ENCODE data around the gene NUAK1.

Gene NUAK1

DNA sequence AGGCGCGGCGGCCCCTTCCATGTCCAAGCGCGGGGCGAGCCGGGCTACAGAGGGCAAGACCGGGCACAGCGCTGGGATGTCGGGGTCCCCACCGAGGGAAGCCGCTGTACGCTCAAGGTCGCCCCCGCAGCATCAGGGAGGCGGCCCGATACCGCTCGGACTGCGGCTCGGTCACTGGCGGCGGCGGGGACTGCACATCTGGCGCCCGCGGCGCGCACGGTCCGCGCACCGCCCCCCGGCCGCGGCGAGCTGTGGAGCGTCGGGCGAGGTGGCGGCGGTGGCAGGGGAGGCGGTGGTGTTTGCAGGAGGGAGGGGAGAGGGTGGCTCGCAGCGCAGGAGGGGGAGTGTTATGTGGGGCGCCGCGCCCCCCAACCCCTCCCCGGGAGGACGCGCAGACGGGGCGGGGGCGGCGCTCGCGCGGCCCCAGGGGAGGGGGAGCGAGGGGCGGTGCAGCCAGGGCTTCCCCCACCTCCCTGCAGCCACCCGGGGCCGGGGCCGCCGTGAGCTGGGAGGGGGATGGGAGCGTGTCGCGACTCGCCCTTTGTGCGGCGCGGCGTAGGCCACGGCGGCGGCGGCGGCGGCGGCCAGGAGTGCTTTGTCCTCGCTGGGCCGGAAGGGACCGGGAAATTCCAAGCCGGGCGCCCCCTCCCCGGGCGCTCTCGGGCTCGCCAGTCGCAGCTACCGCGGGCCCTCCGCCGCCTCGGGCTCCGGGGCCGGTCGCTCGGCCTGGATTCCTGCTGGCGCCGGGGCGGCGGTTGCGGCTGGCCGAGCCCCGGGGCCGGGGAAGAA, at the start of gene NUAK1:
Gene NUAK1, minus strand, starts transcription at position 322 of the 789 bp plus-strand sequence. Its CDS starts 301 bp downstream, at position 21.
- peak in 1 of 2 donors; percentile 6 for DNase-seq (ENCODE audit: low read depth in 2 of 2)

GRCh38 chr12:106188256-106188655, 49.5 kb upstream of the NUAK1 start:
- DNase-seq (ENCODE audit: low read depth in 2 of 2) = no peak

DNA sequence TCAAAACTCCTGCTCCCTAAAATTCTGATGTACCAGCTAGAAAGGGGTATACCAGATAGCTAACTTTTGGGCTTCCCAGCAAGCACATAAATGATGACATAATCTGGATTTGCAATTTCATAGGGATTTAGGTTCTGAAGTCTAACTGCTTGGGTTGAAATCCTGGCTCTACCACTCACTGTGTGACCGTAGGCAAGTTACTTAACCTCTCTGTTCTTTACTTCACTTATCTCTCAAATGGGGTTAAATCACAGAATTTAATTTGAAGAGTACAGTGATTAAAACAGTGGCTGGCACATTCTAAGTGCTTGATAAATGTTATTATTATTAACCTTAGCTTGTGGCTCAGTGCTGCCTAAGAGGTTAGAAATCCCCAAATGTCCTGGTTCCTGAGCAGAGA, 49.1 kb upstream of the NUAK1 start:
- no peak for DNase-seq (ENCODE audit: low read depth in 2 of 2)

DNA sequence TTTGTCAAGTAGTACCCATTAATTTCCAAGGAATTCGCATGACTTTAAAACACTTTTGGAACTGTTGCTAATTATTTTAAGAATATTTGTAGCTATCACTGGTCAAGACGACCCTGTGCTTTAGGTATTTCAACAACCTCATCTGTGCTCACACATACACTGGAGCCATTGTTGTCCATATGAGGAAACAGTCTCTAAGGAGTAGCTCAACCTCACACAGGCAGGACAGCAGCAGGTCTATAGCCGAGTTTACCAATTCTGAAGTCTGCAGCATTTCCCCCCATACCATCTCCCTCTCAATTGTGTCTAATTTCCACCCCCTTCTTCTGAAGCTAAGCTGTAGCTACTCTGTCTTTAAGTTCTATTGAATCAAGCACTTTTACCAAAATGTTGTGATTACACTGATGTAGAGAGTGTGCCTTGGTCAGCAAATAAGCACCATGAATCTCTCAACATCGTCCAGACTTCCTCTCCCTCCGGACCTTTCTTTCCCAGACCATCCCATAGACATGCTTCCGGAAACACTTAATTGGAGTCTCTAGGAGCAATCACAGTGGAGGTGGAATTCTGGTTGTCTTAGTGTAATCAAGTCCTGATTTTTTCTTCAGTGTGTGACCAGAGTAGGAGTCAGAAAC, 48.5 kb upstream of the NUAK1 start:
- no peak for DNase-seq (ENCODE audit: low read depth in 2 of 2)

- DNase-seq (ENCODE audit: low read depth in 2 of 2) = no peak
Measured at GRCh38 chr12:106183735-106184134, 45.0 kb upstream of the NUAK1 start.

GRCh38 chr12:106181401-106182114, 42.8 kb upstream of the NUAK1 start:
- no peak for DNase-seq (ENCODE audit: low read depth in 2 of 2)

GRCh38 chr12:106179086-106179485, 40.3 kb upstream of the NUAK1 start:
- no peak for DNase-seq (ENCODE audit: low read depth in 2 of 2)

- no peak for DNase-seq (ENCODE audit: low read depth in 2 of 2)
Measured at GRCh38 chr12:106178562-106178961, 39.8 kb upstream of the NUAK1 start.

DNA sequence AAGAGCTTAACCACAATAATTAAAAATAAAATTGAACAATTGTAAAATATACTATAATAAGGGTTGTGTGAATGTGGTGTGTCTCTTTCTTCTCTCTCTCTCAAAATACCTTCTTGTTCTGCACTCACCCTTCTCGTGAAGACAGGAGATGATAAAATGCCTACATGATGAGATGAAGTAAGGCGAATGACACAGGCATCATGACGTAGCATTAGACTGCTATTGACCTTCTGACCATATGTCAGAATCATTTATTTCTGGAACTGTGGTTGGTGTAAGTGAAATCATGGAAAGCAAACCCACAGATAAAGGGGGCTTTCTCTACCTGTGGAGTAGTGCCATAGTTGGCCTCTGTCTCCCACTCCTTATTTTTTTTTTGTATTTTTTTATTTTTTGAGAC, 37.8 kb upstream of the NUAK1 start:
- DNase-seq (ENCODE audit: low read depth in 2 of 2) = no peak

- DNase-seq (ENCODE audit: low read depth in 2 of 2) = no peak
Measured at GRCh38 chr12:106174876-106175275, 36.1 kb upstream of the NUAK1 start.

- DNase-seq (ENCODE audit: low read depth in 2 of 2) = no peak
Measured at GRCh38 chr12:106173442-106173841, 34.7 kb upstream of the NUAK1 start.

DNA sequence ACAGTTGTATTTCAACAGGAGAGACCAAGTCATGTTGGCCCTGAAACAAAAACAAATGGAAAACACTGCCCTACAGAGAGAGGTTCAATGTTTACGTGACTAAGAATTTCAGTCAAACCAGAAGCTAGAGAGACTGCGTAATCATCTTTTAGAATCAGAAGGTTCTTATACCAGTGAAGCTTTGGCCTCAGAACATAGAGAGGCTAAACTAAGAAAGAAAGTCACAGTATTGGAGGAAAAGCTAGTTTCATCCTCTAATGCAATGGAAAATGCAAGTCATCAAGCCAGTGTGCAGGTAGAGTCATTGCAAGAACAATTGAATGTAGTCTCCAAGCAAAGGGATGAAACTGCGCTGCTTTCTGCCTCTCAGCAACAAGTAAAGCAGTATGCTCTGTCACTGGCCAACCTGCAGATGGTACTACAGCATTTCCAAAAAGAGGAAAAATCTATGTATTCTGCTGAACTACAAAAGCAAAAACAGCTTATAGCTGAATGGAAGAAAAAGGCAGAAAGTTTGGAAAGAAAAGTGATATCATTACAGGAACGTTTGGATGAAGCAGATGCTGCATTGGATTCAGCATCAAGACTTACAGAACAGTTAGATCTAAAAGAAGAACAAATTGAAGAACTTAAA, 32.5 kb upstream of the NUAK1 start:
- no peak for DNase-seq (ENCODE audit: low read depth in 2 of 2)

- no peak for DNase-seq (ENCODE audit: low read depth in 2 of 2)
Measured at GRCh38 chr12:106170285-106170684, 31.5 kb upstream of the NUAK1 start.

DNA sequence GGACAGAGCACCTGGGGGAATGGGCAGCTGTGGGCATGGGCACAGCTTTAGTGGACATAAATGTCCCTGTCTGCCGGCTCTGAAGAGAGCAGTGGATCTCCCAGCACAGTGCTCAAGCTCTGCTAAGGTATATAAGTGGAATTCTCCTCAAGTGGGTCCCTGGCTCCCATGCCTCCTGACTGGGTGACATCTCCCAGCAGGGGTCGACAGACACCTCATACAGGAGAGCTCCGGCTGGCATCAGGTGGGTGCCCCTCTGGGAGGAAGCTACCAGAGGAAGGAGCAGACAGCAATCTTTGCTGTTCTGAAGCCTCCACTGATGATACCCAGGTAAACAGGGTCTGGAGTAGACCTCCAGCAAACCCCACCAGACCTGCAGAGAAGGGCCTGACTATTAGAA, 25.0 kb upstream of the NUAK1 start:
- DNase-seq (ENCODE audit: low read depth in 2 of 2) = no peak

DNA sequence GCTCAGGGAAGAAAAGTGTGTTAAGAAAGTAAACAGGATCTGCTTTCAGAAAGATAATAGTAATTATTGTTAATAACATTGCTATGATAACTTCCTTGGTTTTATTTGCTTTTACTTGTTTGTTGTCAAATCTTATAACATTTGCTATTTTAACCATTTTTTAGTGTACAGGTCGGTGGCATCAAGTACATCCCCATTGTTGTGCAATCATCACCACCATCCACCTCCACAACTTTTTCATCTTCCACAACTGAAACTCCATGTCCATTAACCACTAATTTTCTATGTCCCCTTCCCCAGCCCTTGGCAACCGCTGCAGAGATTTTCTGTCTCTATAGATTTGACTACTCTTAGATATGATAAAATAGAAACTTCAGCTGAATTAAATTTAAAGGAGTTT, 22.7 kb upstream of the NUAK1 start:
- no peak for DNase-seq (ENCODE audit: low read depth in 2 of 2)

DNA sequence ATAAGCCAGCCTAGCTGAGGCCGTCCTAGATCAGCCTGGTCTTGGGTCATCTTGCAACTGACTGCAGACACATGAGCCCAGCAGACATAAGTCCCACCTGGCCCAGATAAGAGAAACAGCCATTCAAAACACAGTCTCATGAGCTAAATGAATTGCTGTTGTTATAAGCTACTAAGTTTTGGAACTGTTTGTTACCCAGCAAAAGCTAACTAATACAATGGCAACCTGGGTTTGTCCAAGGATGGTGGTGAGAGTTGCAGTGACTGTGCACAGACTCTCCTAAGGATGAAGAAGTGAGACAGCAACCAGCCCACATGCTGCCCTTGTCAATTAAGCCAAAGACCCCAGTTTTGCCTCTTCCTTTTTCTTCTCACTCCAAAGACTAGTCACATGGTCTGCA, 22.2 kb upstream of the NUAK1 start:
- no peak for DNase-seq (ENCODE audit: low read depth in 2 of 2)

DNA sequence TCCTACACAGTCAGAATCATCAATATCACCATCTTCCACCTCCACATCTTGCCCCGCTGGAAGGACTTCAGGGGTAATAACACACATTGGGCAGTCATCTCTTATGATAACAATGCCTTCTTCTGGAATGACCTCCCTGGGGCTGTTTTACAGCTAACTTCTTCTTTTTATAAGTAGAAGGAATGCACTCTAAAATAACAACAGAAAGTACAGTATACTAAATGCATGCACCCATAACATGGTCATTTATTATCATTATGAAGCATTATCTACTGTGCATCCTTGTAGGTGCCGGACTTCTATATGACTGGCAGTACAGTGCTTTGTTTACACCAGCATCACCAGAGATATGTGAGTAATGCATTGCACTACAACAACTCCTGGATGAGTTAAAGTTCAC, 19.0 kb upstream of the NUAK1 start:
- DNase-seq (ENCODE audit: low read depth in 2 of 2) = no peak

GRCh38 chr12:106154751-106155273, 16.1 kb upstream of the NUAK1 start:
- DNase-seq (ENCODE audit: low read depth in 2 of 2) = no peak

- no peak for DNase-seq (ENCODE audit: low read depth in 2 of 2)
Measured at GRCh38 chr12:106152334-106152733, 13.6 kb upstream of the NUAK1 start.

DNA sequence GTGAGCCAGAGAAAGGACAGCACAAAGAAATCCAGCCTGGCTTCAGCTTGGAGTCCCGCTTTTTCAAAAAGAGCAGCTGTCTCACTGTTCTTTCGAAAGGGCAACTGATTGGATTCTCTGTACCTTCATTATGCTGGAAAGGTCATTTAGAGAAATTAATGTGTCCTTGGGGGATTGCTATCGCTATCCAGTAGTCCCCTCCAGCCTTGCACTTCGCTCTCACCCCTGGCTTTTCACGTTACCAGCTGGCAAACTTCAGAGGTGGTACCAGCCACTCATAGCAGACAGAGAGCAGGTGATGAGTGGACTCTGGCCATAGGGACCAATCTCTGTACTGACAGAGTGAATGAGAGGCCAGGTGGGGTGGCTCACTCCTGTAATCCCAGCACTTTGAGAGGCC, 11.8 kb upstream of the NUAK1 start:
- DNase-seq (ENCODE audit: low read depth in 2 of 2) = no peak

GRCh38 chr12:106149096-106149784, 10.5 kb upstream of the NUAK1 start:
- no peak for DNase-seq (ENCODE audit: low read depth in 2 of 2)

- no peak for DNase-seq (ENCODE audit: low read depth in 2 of 2)
Measured at GRCh38 chr12:106147956-106148355, 9.2 kb upstream of the NUAK1 start.
